KOPT-K1 (cell line): ENCODE measurements around the gene STRAP.

Experiments used
- H3K27ac ChIP-seq: fragments of 200-600 bp; sonication (generic); 2 replicates; pipeline ENCODE4 v1.5.1; 2016; ENCODE audit warnings: antibody characterized with exemption, mild to moderate bottlenecking, low read depth, low read length; ENCODE audit not compliant: poor library complexity, severe bottlenecking
- H3K36me3 ChIP-seq: fragments of 200-600 bp; sonication (generic); 2 replicates; pipeline ENCODE4 v1.5.1; 2017; ENCODE audit warnings: antibody characterized with exemption, mild to moderate bottlenecking, low read length, moderate library complexity; ENCODE audit not compliant: insufficient read depth
- H3K9me3 ChIP-seq: fragments of 200-600 bp; sonication (generic); 2 replicates; pipeline ENCODE4 v1.5.1; 2017; ENCODE audit warnings: antibody characterized with exemption, low read length, mild to moderate bottlenecking; ENCODE audit not compliant: insufficient read depth, poor library complexity, severe bottlenecking

STRAP gene, protein sequence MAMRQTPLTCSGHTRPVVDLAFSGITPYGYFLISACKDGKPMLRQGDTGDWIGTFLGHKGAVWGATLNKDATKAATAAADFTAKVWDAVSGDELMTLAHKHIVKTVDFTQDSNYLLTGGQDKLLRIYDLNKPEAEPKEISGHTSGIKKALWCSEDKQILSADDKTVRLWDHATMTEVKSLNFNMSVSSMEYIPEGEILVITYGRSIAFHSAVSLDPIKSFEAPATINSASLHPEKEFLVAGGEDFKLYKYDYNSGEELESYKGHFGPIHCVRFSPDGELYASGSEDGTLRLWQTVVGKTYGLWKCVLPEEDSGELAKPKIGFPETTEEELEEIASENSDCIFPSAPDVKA

DNA sequence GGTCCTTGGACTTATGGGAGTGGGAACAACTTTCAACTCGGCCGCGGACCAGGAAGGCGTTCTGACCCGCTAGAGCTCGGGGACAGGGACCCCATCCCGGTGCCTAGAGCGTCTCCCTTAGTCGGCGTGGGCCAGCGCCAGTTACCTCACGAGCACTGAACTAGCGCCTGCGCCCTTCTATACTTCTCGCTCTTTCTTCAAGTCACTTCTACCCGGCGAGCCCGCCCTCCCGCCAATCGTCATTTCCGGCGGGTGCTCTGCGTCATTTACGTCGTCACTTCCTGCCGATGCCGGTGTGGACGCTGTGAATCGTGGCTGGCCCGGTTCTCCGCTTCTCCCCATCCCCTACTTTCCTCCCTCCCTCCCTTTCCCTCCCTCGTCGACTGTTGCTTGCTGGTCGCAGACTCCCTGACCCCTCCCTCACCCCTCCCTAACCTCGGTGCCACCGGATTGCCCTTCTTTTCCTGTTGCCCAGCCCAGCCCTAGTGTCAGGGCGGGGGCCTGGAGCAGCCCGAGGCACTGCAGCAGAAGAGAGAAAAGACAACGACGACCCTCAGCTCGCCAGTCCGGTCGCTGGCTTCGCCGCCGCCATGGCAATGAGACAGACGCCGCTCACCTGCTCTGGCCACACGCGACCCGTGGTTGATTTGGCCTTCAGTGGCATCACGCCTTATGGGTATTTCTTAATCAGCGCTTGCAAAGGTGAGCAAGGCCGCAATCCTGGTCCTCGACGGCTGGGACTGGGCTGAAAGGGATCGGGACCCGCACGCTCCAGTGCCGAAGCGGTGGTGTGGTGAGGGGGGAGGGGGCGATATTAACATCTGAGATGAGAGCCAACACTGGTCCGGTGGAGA, at the start of gene STRAP:
Gene STRAP (plus strand): TSS at position 270 of the 854 bp plus-strand sequence. CDS start 321 bp downstream, at position 591.
- H3K36me3 ChIP-seq: peaks cover 35% of the 10 kb centered on the region
- peak within 1 kb of the TSS; percentile 76 for H3K27ac ChIP-seq
- no peaks in the 10 kb centered on the region for H3K9me3 ChIP-seq

DNA sequence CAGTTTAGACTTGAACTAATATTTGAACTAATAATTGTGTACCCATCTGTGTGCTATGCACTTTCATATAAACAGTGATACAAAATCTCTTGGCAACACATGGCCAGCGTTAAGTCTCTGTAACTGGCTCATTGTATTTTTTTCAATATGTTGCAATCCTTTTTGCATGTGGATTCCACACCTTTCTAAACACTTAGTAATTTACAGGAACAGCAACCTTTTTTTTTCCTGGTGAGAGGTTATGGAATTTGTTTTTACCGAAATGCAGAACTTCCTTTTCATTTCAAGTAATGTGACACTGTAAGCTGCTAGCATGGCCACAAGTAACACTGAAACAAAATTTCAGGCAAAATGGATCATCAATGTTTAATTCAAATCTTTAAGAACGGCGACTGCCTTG, 47.6 kb upstream of the STRAP start:
- no peaks in the 10 kb centered on the region for H3K36me3 ChIP-seq
- no peak overlapping the region for H3K27ac ChIP-seq
- no peaks in the 10 kb centered on the region for H3K9me3 ChIP-seq

DNA sequence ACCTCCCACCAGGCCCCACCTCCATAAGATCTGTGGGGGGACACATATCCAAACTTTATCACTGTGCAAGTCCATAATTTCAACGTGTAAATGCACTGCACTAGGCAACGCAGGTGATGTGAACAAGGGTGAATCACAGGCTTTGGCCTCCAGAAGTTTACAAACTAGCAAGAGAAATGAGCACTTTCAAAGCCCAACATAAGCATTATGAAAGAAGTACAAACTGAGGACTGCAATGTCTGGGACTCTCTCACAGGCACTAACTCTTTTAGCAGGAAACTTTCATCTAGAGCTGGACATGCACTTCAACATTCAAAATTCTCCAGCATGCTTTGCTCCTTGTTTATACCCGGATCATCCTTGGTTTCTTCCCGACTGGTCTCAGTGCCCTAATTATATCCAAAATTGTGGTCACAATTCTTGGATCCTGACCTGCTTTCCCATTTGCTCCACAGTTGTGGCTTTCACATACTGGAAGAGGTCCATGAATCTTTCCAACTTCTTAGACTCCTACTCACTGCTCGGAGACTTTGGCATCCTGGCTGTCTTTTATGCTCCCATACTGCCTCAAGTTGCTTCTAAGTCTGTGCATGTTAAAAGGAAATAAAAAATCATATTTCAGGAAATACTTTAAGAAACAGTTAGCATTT, 44.9 kb upstream of the STRAP start:
- no peak overlapping the region for H3K27ac ChIP-seq
- H3K9me3 ChIP-seq: no peaks in the 10 kb centered on the region
- H3K36me3 ChIP-seq: no peaks in the 10 kb centered on the region

DNA sequence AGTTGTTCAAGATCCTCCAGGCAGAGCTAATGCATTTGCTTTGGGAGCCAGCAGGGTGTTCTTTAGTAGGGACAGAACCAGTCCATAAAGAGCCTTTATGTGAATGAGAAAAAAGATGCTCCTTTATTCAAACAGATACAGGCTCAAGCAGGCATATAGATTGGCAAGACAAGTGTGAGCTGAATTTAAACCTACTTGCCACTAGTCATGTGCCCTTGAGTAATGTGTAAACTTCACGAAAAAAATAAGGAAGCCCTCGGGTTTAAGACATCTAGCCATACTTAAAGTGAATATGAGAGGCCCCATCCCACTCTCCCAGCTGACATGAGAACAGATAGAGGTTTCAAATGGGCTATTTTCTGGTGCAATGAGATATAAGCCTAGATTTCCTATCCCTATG, 43.1 kb upstream of the STRAP start:
- H3K27ac ChIP-seq: no peak overlapping the region
- no peaks in the 10 kb centered on the region for H3K36me3 ChIP-seq
- H3K9me3 ChIP-seq: no peaks in the 10 kb centered on the region

DNA sequence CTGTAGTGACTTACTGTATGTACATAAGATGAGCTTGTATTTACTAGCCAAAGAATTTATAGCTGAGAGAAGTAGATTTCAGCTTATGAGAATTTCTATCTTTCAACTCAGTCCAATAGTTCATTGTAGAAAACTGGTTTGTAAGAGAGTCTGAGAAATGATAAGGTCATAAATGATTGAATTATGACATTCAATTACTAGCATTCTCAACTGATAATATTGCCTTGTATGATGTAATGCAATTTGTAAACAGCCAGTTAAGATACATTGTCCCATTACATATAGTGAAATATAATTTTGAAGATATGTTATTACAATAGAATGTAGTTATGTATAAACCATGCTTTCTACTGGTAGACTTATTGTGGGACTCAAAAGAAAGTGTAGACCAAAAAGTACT, 42.5 kb upstream of the STRAP start:
- H3K27ac ChIP-seq: no peak overlapping the region
- no peaks in the 10 kb centered on the region for H3K9me3 ChIP-seq
- no peaks in the 10 kb centered on the region for H3K36me3 ChIP-seq

DNA sequence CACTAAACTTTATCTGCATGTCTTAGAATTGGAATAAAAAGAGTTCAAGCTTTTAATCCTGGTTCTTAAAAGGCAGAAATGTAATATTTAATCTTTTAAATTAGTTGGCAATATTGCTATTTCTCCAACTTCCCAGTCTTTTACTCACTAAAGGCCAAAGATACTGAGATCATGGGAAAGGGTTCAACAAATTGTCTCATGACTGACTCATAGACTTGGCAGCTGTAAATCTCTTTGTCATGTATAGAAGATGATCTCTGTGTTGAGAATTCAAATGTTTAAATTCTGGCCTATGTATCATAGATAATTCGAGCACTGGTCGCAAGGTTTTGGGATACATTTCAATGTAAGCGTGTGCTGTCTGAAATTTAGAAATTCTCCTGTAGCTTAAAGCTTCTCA, 40.1 kb upstream of the STRAP start:
- H3K9me3 ChIP-seq: no peaks in the 10 kb centered on the region
- no peaks in the 10 kb centered on the region for H3K36me3 ChIP-seq
- H3K27ac ChIP-seq: no peak overlapping the region

DNA sequence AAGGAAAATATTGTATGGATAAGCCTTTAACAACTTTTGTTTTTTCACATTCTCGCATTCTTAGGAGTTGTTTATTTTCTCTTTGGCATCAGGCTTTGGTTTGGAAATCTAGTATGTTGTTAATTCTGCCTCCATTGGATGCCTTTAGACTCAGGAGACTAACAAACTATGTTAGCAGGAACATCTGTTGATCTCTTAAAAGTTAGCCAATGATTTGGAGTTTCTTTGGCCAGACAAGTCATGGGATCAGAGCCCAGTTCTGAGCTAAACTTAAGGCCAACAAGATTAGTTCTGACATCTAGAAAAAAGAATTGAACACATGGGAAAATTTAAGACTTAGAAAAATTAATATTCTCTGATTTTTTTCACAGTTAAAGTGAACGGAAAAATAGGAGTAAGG, 35.3 kb upstream of the STRAP start:
- Histone ChIP-seq H3K27ac (no peak overlapping the region), H3K9me3 (no peaks in the 10 kb centered on the region), H3K36me3 (no peaks in the 10 kb centered on the region)

DNA sequence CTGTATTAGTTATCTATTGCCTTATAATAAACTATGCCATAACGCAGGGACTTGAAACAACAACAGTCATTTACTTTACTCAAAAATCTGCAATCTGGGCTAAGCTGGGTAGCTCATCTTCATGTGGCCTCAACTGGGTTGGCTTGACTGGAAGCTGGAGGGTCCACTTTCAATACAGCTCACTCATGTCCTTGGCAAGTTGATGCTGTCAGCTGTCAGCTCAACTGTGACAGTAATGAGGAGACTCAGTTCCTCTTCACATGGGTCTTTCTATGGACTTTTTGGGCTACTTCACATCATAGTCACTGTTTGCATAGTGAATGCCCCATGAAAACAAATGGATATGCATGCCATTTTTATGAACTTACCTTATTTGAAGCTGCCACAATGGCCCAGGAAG, 33.6 kb upstream of the STRAP start:
- no peak overlapping the region for H3K27ac ChIP-seq
- no peaks in the 10 kb centered on the region for H3K9me3 ChIP-seq
- H3K36me3 ChIP-seq: no peaks in the 10 kb centered on the region

DNA sequence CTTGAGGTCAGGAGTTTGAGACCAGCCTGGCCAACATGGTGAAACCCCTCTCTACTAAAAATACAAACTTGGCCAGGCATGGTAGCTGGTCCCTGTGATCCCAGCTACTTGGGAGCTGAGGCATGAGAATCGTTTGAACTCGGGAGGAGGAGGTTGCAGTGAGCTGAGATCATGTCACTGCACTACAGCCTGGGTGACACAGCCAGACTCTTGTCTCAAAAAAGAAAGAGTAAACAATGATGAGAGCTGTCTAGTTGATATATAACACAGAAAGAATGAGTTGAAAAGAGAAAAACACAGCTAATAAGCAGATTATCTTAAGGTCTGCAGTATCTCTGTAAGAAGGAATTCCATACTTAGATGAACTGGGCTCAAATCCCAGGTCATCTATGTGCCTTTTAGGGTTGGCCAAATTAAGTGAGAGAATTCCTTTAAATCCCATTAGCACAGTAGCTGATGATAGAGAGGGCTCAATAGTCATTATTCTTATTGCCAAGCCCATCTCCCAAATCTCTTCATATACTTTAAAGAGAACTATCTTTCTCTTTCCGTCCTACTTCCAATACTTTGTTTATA, 31.1 kb upstream of the STRAP start:
- Histone ChIP-seq H3K36me3 (no peaks in the 10 kb centered on the region), H3K9me3 (no peaks in the 10 kb centered on the region), H3K27ac (no peak overlapping the region)

DNA sequence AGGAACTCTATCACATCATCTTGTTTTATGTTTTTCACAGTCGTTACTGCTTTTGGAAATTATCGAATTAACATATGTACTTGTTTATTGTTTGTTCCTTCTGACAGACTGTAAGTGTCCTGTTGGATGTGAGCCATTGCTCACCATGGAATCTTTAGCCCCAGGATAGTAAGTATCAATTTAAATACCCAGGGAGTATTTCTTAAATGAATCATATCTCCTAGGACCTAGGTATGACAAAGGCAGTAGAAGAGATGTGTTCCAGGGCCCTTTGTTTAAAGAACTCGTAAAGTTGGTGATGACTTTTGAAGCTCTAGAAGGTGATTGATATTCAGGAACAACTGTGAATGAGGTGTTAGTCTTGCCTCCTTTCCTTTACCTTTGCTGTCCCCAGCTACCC, 30.3 kb upstream of the STRAP start:
- Histone ChIP-seq H3K9me3 (no peaks in the 10 kb centered on the region), H3K27ac (no peak overlapping the region), H3K36me3 (no peaks in the 10 kb centered on the region)

DNA sequence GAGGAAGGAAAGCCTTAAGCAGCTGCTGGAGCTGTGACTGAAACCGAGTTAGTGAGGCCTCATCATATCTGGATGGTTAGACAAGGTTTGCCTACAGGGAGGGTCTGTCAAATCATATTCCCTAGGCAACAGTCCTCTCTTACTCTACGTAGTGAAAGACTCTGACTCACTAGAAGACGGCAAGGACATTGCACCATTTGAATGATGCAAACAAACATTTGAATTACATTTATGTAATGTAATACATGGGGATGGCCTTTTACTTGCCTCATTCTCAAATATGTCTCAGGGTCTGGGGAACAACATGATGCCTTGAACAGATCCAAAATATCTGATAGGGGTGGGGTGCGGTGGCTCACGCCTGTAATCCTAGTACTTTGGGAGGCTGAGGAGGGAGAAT, 29.8 kb upstream of the STRAP start:
- H3K27ac ChIP-seq: no peak overlapping the region
- no peaks in the 10 kb centered on the region for H3K36me3 ChIP-seq
- H3K9me3 ChIP-seq: no peaks in the 10 kb centered on the region

DNA sequence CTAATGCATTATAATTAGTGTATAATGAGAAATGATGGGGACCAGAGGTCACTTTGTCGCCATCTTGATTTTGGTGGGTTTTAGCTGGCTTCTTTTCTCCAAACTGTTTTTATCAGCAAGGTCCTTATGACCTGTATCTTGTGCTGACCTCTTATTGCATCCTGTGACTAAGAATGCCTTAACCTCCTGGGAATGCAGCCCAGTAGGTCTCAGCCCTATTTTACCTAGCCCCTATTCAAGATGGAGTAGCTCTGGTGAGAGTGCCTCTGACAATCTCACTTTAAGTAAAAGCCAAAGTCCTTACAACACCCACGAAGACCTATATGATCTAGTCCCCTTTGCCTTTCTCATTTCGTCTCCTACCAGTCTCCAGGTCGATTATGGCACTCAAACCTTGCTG, 28.3 kb upstream of the STRAP start:
- no peaks in the 10 kb centered on the region for H3K9me3 ChIP-seq
- H3K27ac ChIP-seq: no peak overlapping the region
- H3K36me3 ChIP-seq: no peaks in the 10 kb centered on the region

DNA sequence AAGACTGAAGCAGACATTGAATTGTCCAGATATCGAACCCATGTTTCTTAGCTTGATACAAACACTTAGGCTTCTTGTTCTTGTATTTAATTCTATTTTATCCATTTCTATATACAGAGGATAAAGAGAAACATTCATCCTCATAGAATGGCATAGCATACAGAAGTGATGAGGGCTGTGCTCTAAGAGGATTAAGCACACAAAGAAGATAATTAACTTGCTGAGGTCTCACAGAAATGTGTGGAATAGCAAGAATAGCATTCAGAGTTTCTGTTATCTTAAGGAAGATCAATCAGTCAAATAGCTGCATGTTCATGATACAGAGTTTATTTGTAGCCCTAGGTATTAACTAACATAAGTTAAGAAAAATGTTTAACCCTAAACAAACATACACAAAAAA, 27.3 kb upstream of the STRAP start:
- Histone ChIP-seq H3K27ac (no peak overlapping the region), H3K9me3 (no peaks in the 10 kb centered on the region), H3K36me3 (no peaks in the 10 kb centered on the region)

DNA sequence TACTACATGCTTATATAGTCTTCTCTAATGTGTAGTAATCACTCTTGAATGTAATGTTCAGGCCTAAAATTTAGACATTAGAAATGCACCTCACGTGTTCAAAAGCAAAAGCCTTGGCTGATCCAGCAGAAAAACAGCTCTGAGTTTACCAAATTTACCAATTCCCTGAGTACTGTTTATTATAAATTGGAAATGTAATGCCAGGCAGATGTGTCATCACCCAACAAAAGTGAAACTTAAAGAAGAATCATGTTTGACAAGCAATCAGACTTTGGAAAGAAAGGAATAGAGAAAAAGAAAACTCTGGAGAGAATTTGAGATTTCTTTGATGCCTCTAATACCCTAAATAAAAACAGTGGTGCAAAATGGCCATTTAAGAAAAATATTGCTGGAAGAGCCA, 26.5 kb upstream of the STRAP start:
- Histone ChIP-seq H3K9me3 (no peaks in the 10 kb centered on the region), H3K27ac (no peak overlapping the region)

More for the DNA sequence above, 26.5 kb upstream of the STRAP start:
- H3K36me3 ChIP-seq: no peaks in the 10 kb centered on the region
